ENCODE results near the gene FRYL. TPM values are rescaled to one million over a fixed set of nuclear protein-coding genes. Genes with fewer than 3 reads are reported as not detected.
"Not testable (repeated sequence)": the region's sequence is repeated elsewhere in the genome, so short reads cannot be mapped to it uniquely, and the experiment has no call there.

Gene FRYL
- total RNA-seq, 1 donor from 2014 or later: 65.5 TPM

DNA sequence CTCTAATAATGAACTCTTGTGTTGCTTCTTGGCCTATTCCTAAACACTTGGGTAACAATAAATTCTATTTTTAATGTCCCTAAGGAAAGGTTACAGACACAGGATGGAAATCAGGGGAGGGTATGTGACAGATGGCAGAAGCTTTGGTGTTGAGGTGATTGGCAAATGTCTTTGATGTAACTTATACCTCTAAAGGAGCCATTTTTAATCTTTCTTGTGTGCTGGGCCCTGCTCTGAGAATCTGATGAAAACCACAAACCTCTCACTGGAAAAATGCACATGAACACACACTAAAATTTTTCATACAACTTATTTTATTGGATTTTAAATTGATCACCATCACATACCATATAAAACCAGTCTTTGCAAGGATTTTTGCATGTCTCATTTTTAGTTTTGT, 17.7 kb downstream of the FRYL start:
- Mint-ChIP-seq H3K27me3 (no peaks in the 10 kb centered on the region), H3K36me3 (ENCODE audit: insufficient read depth) (peaks cover 10% of the 10 kb centered on the region), H3K9me3 (ENCODE audit: low read depth) (peaks cover 3% of the 10 kb centered on the region), H3K4me3 (ENCODE audit: low read depth) (no peak overlapping the region), H3K4me1 (ENCODE audit: low read depth) (no peaks in the 10 kb centered on the region), H3K27ac (no peak overlapping the region)
- DNase-seq (ENCODE audit: low spot score, unreplicated experiment): no peak
- TF ChIP-seq, protein P1, sequence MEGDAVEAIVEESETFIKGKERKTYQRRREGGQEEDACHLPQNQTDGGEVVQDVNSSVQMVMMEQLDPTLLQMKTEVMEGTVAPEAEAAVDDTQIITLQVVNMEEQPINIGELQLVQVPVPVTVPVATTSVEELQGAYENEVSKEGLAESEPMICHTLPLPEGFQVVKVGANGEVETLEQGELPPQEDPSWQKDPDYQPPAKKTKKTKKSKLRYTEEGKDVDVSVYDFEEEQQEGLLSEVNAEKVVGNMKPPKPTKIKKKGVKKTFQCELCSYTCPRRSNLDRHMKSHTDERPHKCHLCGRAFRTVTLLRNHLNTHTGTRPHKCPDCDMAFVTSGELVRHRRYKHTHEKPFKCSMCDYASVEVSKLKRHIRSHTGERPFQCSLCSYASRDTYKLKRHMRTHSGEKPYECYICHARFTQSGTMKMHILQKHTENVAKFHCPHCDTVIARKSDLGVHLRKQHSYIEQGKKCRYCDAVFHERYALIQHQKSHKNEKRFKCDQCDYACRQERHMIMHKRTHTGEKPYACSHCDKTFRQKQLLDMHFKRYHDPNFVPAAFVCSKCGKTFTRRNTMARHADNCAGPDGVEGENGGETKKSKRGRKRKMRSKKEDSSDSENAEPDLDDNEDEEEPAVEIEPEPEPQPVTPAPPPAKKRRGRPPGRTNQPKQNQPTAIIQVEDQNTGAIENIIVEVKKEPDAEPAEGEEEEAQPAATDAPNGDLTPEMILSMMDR (IDR thresholded peaks at IDR 0.05; ENCODE audit: unreplicated experiment): no peak

DNA sequence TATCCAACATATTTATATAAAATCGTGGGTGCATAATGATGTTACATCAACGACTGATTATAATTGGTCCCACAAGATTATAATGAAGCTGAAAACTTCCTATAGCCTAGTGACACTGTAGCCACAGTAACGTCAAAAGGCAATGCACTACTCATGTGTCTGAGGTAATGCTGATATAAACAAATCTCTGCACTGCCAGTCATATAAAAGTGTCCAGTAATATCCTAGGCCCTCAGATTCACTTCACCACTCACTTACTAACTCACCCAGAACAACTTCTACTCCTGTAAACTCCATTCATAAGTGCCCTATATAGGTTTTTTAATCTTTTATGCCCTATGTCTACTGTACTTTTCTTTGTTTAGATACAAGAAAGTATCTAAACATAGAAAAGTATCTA, 18.8 kb downstream of the FRYL start:
- no peak overlapping the region for H3K4me3 Mint-ChIP-seq (ENCODE audit: low read depth)
- H3K27ac Mint-ChIP-seq: no peak overlapping the region
- H3K4me1 Mint-ChIP-seq (ENCODE audit: low read depth): no peaks in the 10 kb centered on the region
- H3K36me3 Mint-ChIP-seq (ENCODE audit: insufficient read depth): peaks cover 8% of the 10 kb centered on the region
- no peak for DNase-seq (ENCODE audit: low spot score, unreplicated experiment)
- no peaks in the 10 kb centered on the region for H3K27me3 Mint-ChIP-seq
- peaks cover 6% of the 10 kb centered on the region for H3K9me3 Mint-ChIP-seq (ENCODE audit: low read depth)
- TF ChIP-seq, protein P1 (IDR thresholded peaks at IDR 0.05; ENCODE audit: unreplicated experiment): no peak

DNA sequence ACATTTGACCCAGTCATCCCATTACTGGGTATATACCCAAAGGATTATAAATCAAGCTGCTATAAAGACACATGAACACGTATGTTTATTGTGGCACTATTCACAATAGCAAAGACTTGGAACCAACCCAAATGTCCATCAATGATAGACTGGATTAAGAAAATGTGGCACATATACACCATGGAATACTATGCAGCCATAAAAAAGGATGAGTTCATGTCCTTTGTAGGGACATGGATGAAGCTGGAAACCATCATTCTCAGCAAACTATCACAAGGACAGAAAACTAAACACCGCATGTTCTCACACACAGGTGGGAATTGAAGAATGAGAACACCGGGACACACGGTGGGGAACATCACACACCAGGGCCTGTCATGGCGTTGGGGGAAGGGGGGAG, 21.4 kb downstream of the FRYL start:
- not testable (repeated sequence) for H3K27ac Mint-ChIP-seq; H3K27me3 Mint-ChIP-seq; H3K4me1 Mint-ChIP-seq (ENCODE audit: low read depth); H3K4me3 Mint-ChIP-seq (ENCODE audit: low read depth); DNase-seq (ENCODE audit: low spot score, unreplicated experiment)
- Mint-ChIP-seq H3K36me3 (ENCODE audit: insufficient read depth) (peaks cover 14% of the 10 kb centered on the region), H3K9me3 (ENCODE audit: low read depth) (peaks cover 11% of the 10 kb centered on the region)

DNA sequence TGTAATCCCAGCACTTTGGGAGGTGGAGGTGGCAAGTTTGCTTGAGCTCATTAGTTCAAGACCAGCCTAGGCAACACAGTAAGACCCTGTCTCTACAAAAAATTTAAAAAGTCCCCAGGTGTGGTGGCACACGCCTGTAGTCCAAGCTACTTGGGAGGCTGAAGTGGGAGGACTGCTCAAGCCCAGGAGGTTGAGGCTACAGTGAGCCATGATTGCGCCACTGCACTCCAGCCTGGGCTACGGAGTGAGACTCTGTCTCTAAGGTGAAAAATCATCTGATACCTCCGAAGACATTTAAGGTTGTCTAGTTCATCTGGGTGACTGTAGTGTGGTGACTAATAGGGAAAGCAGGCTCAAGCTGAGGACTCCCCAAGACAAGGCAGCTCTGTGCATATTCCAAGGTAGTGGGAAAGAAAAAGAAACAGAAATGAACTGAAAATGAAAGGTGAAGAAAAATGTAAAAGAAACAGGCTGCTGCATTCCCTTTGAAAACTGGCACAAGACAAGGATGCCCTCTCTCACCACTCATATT, 23.3 kb downstream of the FRYL start:
- TF ChIP-seq, protein P1 (IDR thresholded peaks at IDR 0.05; ENCODE audit: unreplicated experiment): no peak
- Mint-ChIP-seq H3K36me3 (ENCODE audit: insufficient read depth) (peaks cover 13% of the 10 kb centered on the region), H3K4me1 (ENCODE audit: low read depth) (no peaks in the 10 kb centered on the region), H3K27me3 (no peaks in the 10 kb centered on the region), H3K4me3 (ENCODE audit: low read depth) (no peak overlapping the region), H3K9me3 (ENCODE audit: low read depth) (peaks cover 11% of the 10 kb centered on the region), H3K27ac (no peak overlapping the region)
- DNase-seq (ENCODE audit: low spot score, unreplicated experiment): no peak

DNA sequence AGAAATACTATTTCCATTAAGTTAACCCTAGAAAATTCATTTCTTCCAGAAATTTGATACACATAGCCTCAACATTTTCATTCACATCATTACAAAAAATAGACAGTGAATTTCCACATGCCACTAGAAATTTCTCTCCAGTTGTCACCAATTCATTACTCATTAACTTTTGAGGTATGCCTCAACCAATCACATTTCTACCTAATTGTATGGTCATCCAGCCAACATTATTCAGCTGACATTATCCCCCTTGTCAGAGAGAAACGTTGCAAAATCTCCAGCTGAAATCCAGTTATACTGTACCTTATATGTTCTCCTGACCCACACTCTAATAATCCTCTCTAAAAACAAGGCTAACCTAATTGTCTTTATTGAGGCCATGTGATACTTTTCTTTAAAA, 24.8 kb downstream of the FRYL start:
- no peak overlapping the region for H3K27ac Mint-ChIP-seq
- TF ChIP-seq, protein P1 (IDR thresholded peaks at IDR 0.05; ENCODE audit: unreplicated experiment): no peak
- H3K36me3 Mint-ChIP-seq (ENCODE audit: insufficient read depth): peaks cover 13% of the 10 kb centered on the region
- H3K4me3 Mint-ChIP-seq (ENCODE audit: low read depth): no peak overlapping the region
- H3K9me3 Mint-ChIP-seq (ENCODE audit: low read depth): peaks cover 11% of the 10 kb centered on the region
- DNase-seq (ENCODE audit: low spot score, unreplicated experiment): no peak
- no peaks in the 10 kb centered on the region for H3K4me1 Mint-ChIP-seq (ENCODE audit: low read depth)
- no peaks in the 10 kb centered on the region for H3K27me3 Mint-ChIP-seq

DNA sequence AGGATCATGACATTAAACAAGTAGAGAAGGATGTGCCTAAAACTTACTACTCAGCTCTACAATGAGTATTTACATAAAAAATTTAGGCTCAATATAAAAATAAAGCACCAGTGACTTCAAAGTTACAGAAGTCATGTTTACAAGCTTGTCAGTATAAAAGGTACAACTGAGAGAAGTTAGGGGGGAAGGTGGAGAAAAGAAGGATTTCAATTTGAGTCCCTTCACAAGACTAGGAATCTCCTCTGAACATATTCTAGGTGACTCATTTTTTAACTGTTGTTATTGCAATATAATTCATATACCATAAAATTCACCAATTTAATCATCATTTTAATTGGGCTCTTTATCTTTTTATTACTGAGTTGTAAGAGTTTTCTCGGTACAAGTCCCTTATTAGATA, 26.9 kb downstream of the FRYL start:
- TF ChIP-seq, protein P1 (IDR thresholded peaks at IDR 0.05; ENCODE audit: unreplicated experiment): no peak
- H3K4me1 Mint-ChIP-seq (ENCODE audit: low read depth): peaks cover 8% of the 10 kb centered on the region
- H3K4me3 Mint-ChIP-seq (ENCODE audit: low read depth): no peak overlapping the region
- H3K9me3 Mint-ChIP-seq (ENCODE audit: low read depth): peaks cover 9% of the 10 kb centered on the region
- DNase-seq (ENCODE audit: low spot score, unreplicated experiment): no peak
- peaks cover 8% of the 10 kb centered on the region for H3K36me3 Mint-ChIP-seq (ENCODE audit: insufficient read depth)
- H3K27ac Mint-ChIP-seq: no peak overlapping the region
- H3K27me3 Mint-ChIP-seq: no peaks in the 10 kb centered on the region
